H1 (cell line): ENCODE measurements around the gene OR5M3. TPM values are rescaled to one million over a fixed set of nuclear protein-coding genes. Genes with fewer than 3 reads are reported as not detected.

ENCODE experiments used
- CTCF ChIA-PET: fragments of 300-600 bp; sonication (Branson Sonifier 250); formaldehyde crosslinking; loops from one replicate; lab custom pipeline; 2021; ENCODE audit not compliant: partially characterized antibody; lab: Charles Lee
- POLR2A ChIA-PET: fragments of 300-600 bp; sonication (Branson Sonifier 250); formaldehyde crosslinking; loops from one replicate; lab custom pipeline; 2021; ENCODE audit warnings: inconsistent platforms; ENCODE audit not compliant: partially characterized antibody; lab: Charles Lee
- DNase-seq, 2 experiments: peaks; one replicate each; pipeline versions ENCODE4 v3.0.0 to v3.0.0-alpha.2; 2010 to 2022; ENCODE audit warnings: low spot score in 2 of 2, low read depth in 1 of 2, mixed read lengths in 1 of 2
- FAIRE-seq: peaks from 2 replicates; lab custom pipeline; 2011; peaks lifted over from hg19 to GRCh38; lab: Jason Lieb, UNC
- H2AFZ ChIP-seq: 2 replicates; pipeline ENCODE4 v1.8.1; 2012; ENCODE audit warnings: low read length, inconsistent platforms
- H2AK5ac ChIP-seq: 2 replicates; pipeline ENCODE4 v1.6.1; 2013; ENCODE audit warnings: low read depth, low read length
- H2BK120ac ChIP-seq: replicated peaks from 2 replicates; pipeline ENCODE3; 2013; ENCODE audit warnings: low read depth, low read length, inconsistent platforms
- H2BK12ac ChIP-seq: 2 replicates; pipeline ENCODE4 v1.6.1; 2013; ENCODE audit warnings: low read depth, low read length
- H2BK15ac ChIP-seq: 2 replicates; pipeline ENCODE4 v1.6.1; 2013; ENCODE audit warnings: low read length
- H2BK20ac ChIP-seq: 2 replicates; pipeline ENCODE4 v1.6.1; 2013; ENCODE audit warnings: low read length
- H2BK5ac ChIP-seq: 2 replicates; pipeline ENCODE4 v1.6.1; 2013; ENCODE audit warnings: low read depth, low read length
- H3K14ac ChIP-seq: 2 replicates; pipeline ENCODE4 v1.6.1; 2013; ENCODE audit warnings: inconsistent platforms; ENCODE audit not compliant: insufficient read length
- H3K18ac ChIP-seq: 2 replicates; pipeline ENCODE4 v1.6.1; 2013; ENCODE audit warnings: low read length; ENCODE audit errors: extremely low read depth
- H3K23ac ChIP-seq: 2 replicates; pipeline ENCODE4 v1.6.1; 2013; ENCODE audit warnings: inconsistent platforms; ENCODE audit not compliant: insufficient read length
- H3K23me2 ChIP-seq: 2 replicates; pipeline ENCODE4 v1.6.1; 2013; ENCODE audit warnings: low read depth, low read length
- H3K27ac ChIP-seq: 2 replicates; pipeline ENCODE4 v1.6.1; 2011; ENCODE audit warnings: low read depth, low read length, inconsistent platforms
- H3K27me3 ChIP-seq, 4 experiments: replicated peaks in 1 of 4; 1 replicate in 1 of 4; 2 replicates in 3 of 4; pipeline versions ENCODE4 v1.6.1 to v1.8.1; 2011 to 2013; ENCODE audit warnings: low read length in 3 of 4, mild to moderate bottlenecking in 3 of 4, inconsistent platforms in 2 of 4, mixed read lengths in 2 of 4, moderate library complexity in 1 of 4; ENCODE audit not compliant: control insufficient read depth in 3 of 4, insufficient read depth in 3 of 4; ENCODE audit errors: extremely low read depth in 1 of 4
- H3K36me3 ChIP-seq, 4 experiments: 2 replicates each; pipeline versions ENCODE4 v1.6.1 to v1.8.1; 2011 to 2013; ENCODE audit warnings: mild to moderate bottlenecking in 4 of 4, low read length in 3 of 4, moderate library complexity in 2 of 4, control low read depth in 1 of 4, inconsistent platforms in 1 of 4; ENCODE audit not compliant: insufficient read depth in 4 of 4, control insufficient read depth in 2 of 4
- H3K4ac ChIP-seq: replicated peaks from 2 replicates; pipeline ENCODE3; 2013; ENCODE audit warnings: low read length, low read depth, mixed read lengths, inconsistent platforms; ENCODE audit not compliant: insufficient read length
- H3K4me1 ChIP-seq, 4 experiments: replicated peaks in 1 of 4; 1 replicate in 1 of 4; 2 replicates in 3 of 4; pipeline versions ENCODE4 v1.6.1 to v1.8.1; 2011 to 2013; ENCODE audit warnings: low read length in 3 of 4, inconsistent platforms in 2 of 4, mixed read lengths in 1 of 4; ENCODE audit not compliant: insufficient read depth in 4 of 4, control insufficient read depth in 3 of 4
- H3K4me2 ChIP-seq, 2 experiments: 2 replicates each; pipeline versions ENCODE4 v1.6.1 to v1.8.1; 2011 to 2013; ENCODE audit warnings: low read depth in 2 of 2, low read length in 2 of 2, control low read depth in 1 of 2, inconsistent platforms in 1 of 2, mild to moderate bottlenecking in 1 of 2; ENCODE audit not compliant: insufficient read depth in 1 of 2
- H3K4me3 ChIP-seq, 4 experiments: fragments of 200-600, 300-600 bp in 1 of 4; sonication (generic), shearing (Covaris generic), sonication (Bioruptor Twin) in 1 of 4; 2 replicates each; pipeline versions ENCODE4 v1.5.1 to v1.8.1; 2011 to 2016; ENCODE audit warnings: low read length in 4 of 4, low read depth in 3 of 4, control low read depth in 2 of 4, inconsistent platforms in 2 of 4, mild to moderate bottlenecking in 2 of 4, mixed read lengths in 1 of 4, moderate library complexity in 1 of 4; ENCODE audit not compliant: insufficient read depth in 2 of 4; ENCODE audit errors: extremely low read depth in 1 of 4
- H3K56ac ChIP-seq: replicated peaks from 2 replicates; pipeline ENCODE3; 2013; ENCODE audit warnings: low read depth, mild to moderate bottlenecking, mixed read lengths, low read length, inconsistent platforms; ENCODE audit not compliant: insufficient read length
- H3K79me1 ChIP-seq: 2 replicates; pipeline ENCODE4 v1.6.1; 2013; ENCODE audit warnings: low read depth, low read length, control low read depth
- H3K79me2 ChIP-seq, 2 experiments: 2 replicates each; pipeline versions ENCODE4 v1.6.1 to v1.8.1; 2012 to 2013; ENCODE audit warnings: low read length in 2 of 2, mild to moderate bottlenecking in 2 of 2, inconsistent platforms in 1 of 2; ENCODE audit not compliant: insufficient read depth in 2 of 2, control insufficient read depth in 1 of 2
- H3K9ac ChIP-seq, 4 experiments: replicated peaks in 1 of 4; 1 replicate in 1 of 4; 2 replicates in 3 of 4; pipeline versions ENCODE4 v1.6.1 to v1.8.1; 2011 to 2013; ENCODE audit warnings: low read depth in 3 of 4, low read length in 3 of 4, control low read depth in 2 of 4, mild to moderate bottlenecking in 2 of 4, moderate library complexity in 2 of 4, inconsistent platforms in 1 of 4; ENCODE audit errors: extremely low read depth in 1 of 4
- H3K9me3 ChIP-seq, 2 experiments: 2 replicates each; pipeline versions ENCODE4 v1.6.1 to v1.8.1; 2012 to 2013; ENCODE audit warnings: mild to moderate bottlenecking in 2 of 2, moderate library complexity in 2 of 2, control low read depth in 1 of 2, inconsistent platforms in 1 of 2, low read depth in 1 of 2, low read length in 1 of 2, mixed read lengths in 1 of 2; ENCODE audit not compliant: insufficient read depth in 2 of 2
- H4K20me1 ChIP-seq, 2 experiments: replicated peaks in 1 of 2; 2 replicates each; pipeline versions ENCODE3 to v1.8.1; 2011 to 2013; ENCODE audit warnings: inconsistent platforms in 2 of 2, low read length in 2 of 2, mild to moderate bottlenecking in 1 of 2; ENCODE audit not compliant: insufficient read depth in 2 of 2, control insufficient read depth in 1 of 2
- H4K5ac ChIP-seq: 2 replicates; pipeline ENCODE4 v1.6.1; 2013; ENCODE audit warnings: low read length, low read depth, mixed read lengths, inconsistent platforms; ENCODE audit not compliant: insufficient read length
- H4K8ac ChIP-seq: 2 replicates; pipeline ENCODE4 v1.8.0; 2013; ENCODE audit warnings: mild to moderate bottlenecking, moderate library complexity, low read length, inconsistent platforms; ENCODE audit not compliant: insufficient read depth; ENCODE audit errors: extremely low read depth
- H4K91ac ChIP-seq: replicated peaks from 2 replicates; pipeline ENCODE3; 2013; ENCODE audit warnings: low read length, mixed read lengths, inconsistent platforms; ENCODE audit not compliant: insufficient read length
- E2F6 ChIP-seq: IDR thresholded peaks from 2 replicates; pipeline ENCODE4 v1.6.1; 2012; ENCODE audit warnings: inconsistent platforms
- EGR1 ChIP-seq: IDR thresholded peaks from 2 replicates; pipeline ENCODE4 v1.6.1; 2011; ENCODE audit warnings: low read depth, low read length, borderline replicate concordance
- EP300 ChIP-seq, 2 experiments: IDR thresholded peaks; 1 replicate in 1 of 2; 2 replicates in 1 of 2; pipeline ENCODE4 v1.6.1; 2011 to 2012; ENCODE audit warnings: low read depth in 2 of 2, low read length in 2 of 2, mild to moderate bottlenecking in 2 of 2, borderline replicate concordance in 1 of 2, inconsistent platforms in 1 of 2, moderate library complexity in 1 of 2
- RAD21 ChIP-seq, 2 experiments: IDR thresholded peaks in 1 of 2; conservative IDR thresholded peaks in 1 of 2; 2 replicates each; pipeline ENCODE4 v1.6.1; 2011; ENCODE audit warnings: low read depth in 2 of 2, low read length in 2 of 2, improper control_type of control experiment in 1 of 2, inconsistent platforms in 1 of 2, mild to moderate bottlenecking in 1 of 2, moderate library complexity in 1 of 2
- WGBS, 2 experiments: shearing (Covaris generic) in 1 of 2; methylation state at CpG; one replicate each; pipeline versions ENCODE4 v1.1.6 to v1.1.7; 2013 to 2015; ENCODE audit warnings: low lambda C conversion rate in 2 of 2, mixed read lengths in 2 of 2, inconsistent platforms in 1 of 2, low coverage in 1 of 2, missing lambda C conversion rate in 1 of 2; ENCODE audit not compliant: insufficient replicate concordance in 2 of 2, insufficient coverage in 1 of 2, insufficient read length in 1 of 2; ENCODE audit errors: extremely low coverage in 1 of 2, missing lambda C conversion rate in 1 of 2; 5-methylcytosine and 5-hydroxymethylcytosine counted together
- polyA plus RNA-seq, 7 experiments: library from polyadenylated mRNA; depleted of rRNA in 3 of 7; stranded (reverse) in 5 of 7; unstranded in 2 of 7; fragments of >200 nt in 5 of 7; fragments of 200-250 nt in 2 of 7; gene quantifications; 1 replicate in 5 of 7; 2 replicates in 1 of 7; 4 replicates in 1 of 7; pipeline versions ENCODE4 v1.2.1 to v1.2.3, GENCODE V29; 2011 to 2013; ENCODE audit warnings: missing spikeins in 2 of 7, mixed read lengths in 2 of 7
- total RNA-seq: library from RNA; stranded (reverse); fragmentation: NEBNext Ultra II Directional; extraction: Animal tissue kit (Norgen Biotek cat#: 25700); gene quantifications from 2 replicates; pipeline ENCODE4 v1.2.1, GENCODE V29; 2021
- TF ChIP-seq, protein P1 (sequence below), 3 experiments: IDR thresholded peaks; 1 replicate in 2 of 3; 2 replicates in 1 of 3; pipeline versions ENCODE4 v1.5.1 to v1.6.1; 2011; ENCODE audit warnings: low read length in 3 of 3, mild to moderate bottlenecking in 3 of 3, inconsistent platforms in 2 of 3, low read depth in 1 of 3, moderate library complexity in 1 of 3; ENCODE audit not compliant: insufficient read depth in 1 of 3; ENCODE audit errors: control extremely low read depth in 1 of 3

The OR5M3 gene
- total and polyA plus RNA-seq, 2 of the 8 experiments (the other 6 are each of a cell fraction or from before 2014, with no cell fraction given), result not detected

- DNase-seq, result peak in 1 of 2 experiments; percentile 46
Measured at GRCh38 chr11:56522008-56522407, 48.9 kb upstream of the OR5M3 start.

More at GRCh38 chr11:56522008-56522407, 48.9 kb upstream of the OR5M3 start:
- 65% methylated on average over 5 of the region's 5 CpGs; no CpG with 5 or more reads in 1 of the 2 experiments for WGBS, 2 experiments
- no peak overlapping the region for H3K4me2 ChIP-seq
- H3K27ac ChIP-seq, result no peak overlapping the region
- H3K79me1 ChIP-seq, result no peaks in the 10 kb centered on the region
- no peak overlapping the region for H3K56ac ChIP-seq
- FAIRE-seq, result peak; percentile 92
- H4K91ac ChIP-seq, result no peak overlapping the region
- H3K9me3 ChIP-seq, result no peaks in the 10 kb centered on the region
- POLR2A ChIA-PET, result no interaction called here
- no peak overlapping the region for H2BK5ac ChIP-seq
- H4K20me1 ChIP-seq, result no peaks in the 10 kb centered on the region
- no peak overlapping the region for H3K14ac ChIP-seq
- H2AK5ac ChIP-seq, result no peak overlapping the region
- no peak overlapping the region for H4K5ac ChIP-seq
- no peak overlapping the region for H2BK15ac ChIP-seq
- no peak overlapping the region for H3K4me3 ChIP-seq
- no peaks in the 10 kb centered on the region for H3K79me2 ChIP-seq
- H4K8ac ChIP-seq, result no peak overlapping the region
- no peak overlapping the region for H3K9ac ChIP-seq
- TF ChIP-seq EP300 (IDR thresholded peaks at IDR 0.05; ENCODE audit: borderline replicate concordance in 1 of 2, low read depth in 2 of 2, low read length in 2 of 2) (no peak), RAD21 (IDR thresholded peaks at IDR 0.05 in 1 of 2, conservative IDR thresholded peaks at IDR 0.05 in 1 of 2; ENCODE audit: low read depth in 2 of 2, low read length in 2 of 2) (peak; percentile 65 to 73), EGR1 (no peak), E2F6 (no peak)
- TF ChIP-seq, protein P1, sequence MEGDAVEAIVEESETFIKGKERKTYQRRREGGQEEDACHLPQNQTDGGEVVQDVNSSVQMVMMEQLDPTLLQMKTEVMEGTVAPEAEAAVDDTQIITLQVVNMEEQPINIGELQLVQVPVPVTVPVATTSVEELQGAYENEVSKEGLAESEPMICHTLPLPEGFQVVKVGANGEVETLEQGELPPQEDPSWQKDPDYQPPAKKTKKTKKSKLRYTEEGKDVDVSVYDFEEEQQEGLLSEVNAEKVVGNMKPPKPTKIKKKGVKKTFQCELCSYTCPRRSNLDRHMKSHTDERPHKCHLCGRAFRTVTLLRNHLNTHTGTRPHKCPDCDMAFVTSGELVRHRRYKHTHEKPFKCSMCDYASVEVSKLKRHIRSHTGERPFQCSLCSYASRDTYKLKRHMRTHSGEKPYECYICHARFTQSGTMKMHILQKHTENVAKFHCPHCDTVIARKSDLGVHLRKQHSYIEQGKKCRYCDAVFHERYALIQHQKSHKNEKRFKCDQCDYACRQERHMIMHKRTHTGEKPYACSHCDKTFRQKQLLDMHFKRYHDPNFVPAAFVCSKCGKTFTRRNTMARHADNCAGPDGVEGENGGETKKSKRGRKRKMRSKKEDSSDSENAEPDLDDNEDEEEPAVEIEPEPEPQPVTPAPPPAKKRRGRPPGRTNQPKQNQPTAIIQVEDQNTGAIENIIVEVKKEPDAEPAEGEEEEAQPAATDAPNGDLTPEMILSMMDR (IDR thresholded peaks at IDR 0.05; ENCODE audit: control extremely low read depth in 1 of 3, insufficient read depth in 1 of 3, low read depth in 1 of 3, low read length in 3 of 3), result peak in 2 of 3 experiments; percentile 50 to 53; a peak in 3 of 4 replicates
- H3K4me1 ChIP-seq, result no peaks in the 10 kb centered on the region
- H2BK120ac ChIP-seq, result no peak overlapping the region
- no peaks in the 10 kb centered on the region; the same call in 1 of the 2 replicates for H3K23me2 ChIP-seq
- no peak overlapping the region for H3K23ac ChIP-seq
- H3K27me3 ChIP-seq, result no peaks in the 10 kb centered on the region
- no peak overlapping the region for H3K4ac ChIP-seq
- H2BK12ac ChIP-seq, result no peak overlapping the region
- H3K18ac ChIP-seq, result no peak overlapping the region
- peak overlapping the region; percentile 85 for H2AFZ ChIP-seq
- H3K36me3 ChIP-seq, result no peaks in the 10 kb centered on the region
- no peak overlapping the region for H2BK20ac ChIP-seq
- CTCF ChIA-PET, result interaction anchor here (0.9 to 1.3 kb wide), 3 partner anchors 165 to 264 kb away, joined by 3 to 4 read pairs (median 3); no protein-coding TSS in a partner anchor
